ENCODE data around the gene PLK1. TPM values are rescaled to one million over a fixed set of nuclear protein-coding genes. Genes with fewer than 3 reads are reported as not detected.

PLK1 gene
- total RNA-seq, 3 donors from 2014 or later, result 0.66 to 4.3 (median 1.3) TPM

Other genes with a start within 250 kb of the PLK1 start
- 10 to 100 TPM; 12.8 to 31.6 (median 29.2) TPM for gene COG7, start 225.7 kb upstream of the PLK1 start, total RNA-seq
- gene GGA2, start 168.4 kb upstream of the PLK1 start, total RNA-seq, result 10 to 100 TPM; 42.9 to 72.0 (median 61.9) TPM
- gene EARS2, start 121.5 kb upstream of the PLK1 start, total RNA-seq, result 10 to 100 TPM; 22.4 to 25.9 (median 25.0) TPM
- 10 to 100 TPM; 59.0 to 90.6 (median 65.2) TPM for gene UBFD1, start 121.2 kb upstream of the PLK1 start, total RNA-seq
- gene NDUFAB1, start 82.6 kb upstream of the PLK1 start, total RNA-seq, result 10 to 100 TPM; 59.4 to 75.1 (median 64.6) TPM
- gene PALB2, start 37.6 kb upstream of the PLK1 start, total RNA-seq, result 10 to 100 TPM; 10.4 to 18.6 (median 10.5) TPM
- 10 to 100 TPM; 29.5 to 41.8 (median 41.3) TPM for gene DCTN5, start 37.4 kb upstream of the PLK1 start, total RNA-seq
- gene ERN2, start 34.3 kb downstream of the PLK1 start, total RNA-seq, result under 1 TPM in 1 of 3 donors, not detected in 2; 0.33 TPM
- under 1 TPM in 2 of 3 donors, not detected in 1; 0.16 to 0.33 TPM for gene CHP2, start 76.1 kb downstream of the PLK1 start, total RNA-seq
- gene PRKCB, start 157.1 kb downstream of the PLK1 start, total RNA-seq, result 1 to 10 TPM; 1.3 to 5.3 (median 4.7) TPM